Stimulated activated naive CD4-positive, alpha-beta T cell (primary cell): ENCODE measurements around the gene EIF3D.
A peak's percentile ranks its signal among the peaks of the same experiment; 100 is the strongest.
"Not testable (repeated sequence)": the region's sequence is repeated elsewhere in the genome, so short reads cannot be mapped to it uniquely, and the experiment has no call there.

Source experiments
- DNase-seq, 6 experiments: peaks; one replicate each; lab custom pipeline; 2025; lab: John Stamatoyannopoulos, UW

EIF3D gene

GRCh38 chr22:36548606-36549005 is 19.6 kb upstream of the EIF3D start:
- DNase-seq = no peak

- no peak for DNase-seq
Measured at GRCh38 chr22:36546932-36547331, 18.0 kb upstream of the EIF3D start.

- peak in 1 of 6 experiments; percentile 1 for DNase-seq
Measured at GRCh38 chr22:36546092-36546804, 17.3 kb upstream of the EIF3D start.

GRCh38 chr22:36544107-36544620 is 15.2 kb upstream of the EIF3D start:
- no peak for DNase-seq

DNA sequence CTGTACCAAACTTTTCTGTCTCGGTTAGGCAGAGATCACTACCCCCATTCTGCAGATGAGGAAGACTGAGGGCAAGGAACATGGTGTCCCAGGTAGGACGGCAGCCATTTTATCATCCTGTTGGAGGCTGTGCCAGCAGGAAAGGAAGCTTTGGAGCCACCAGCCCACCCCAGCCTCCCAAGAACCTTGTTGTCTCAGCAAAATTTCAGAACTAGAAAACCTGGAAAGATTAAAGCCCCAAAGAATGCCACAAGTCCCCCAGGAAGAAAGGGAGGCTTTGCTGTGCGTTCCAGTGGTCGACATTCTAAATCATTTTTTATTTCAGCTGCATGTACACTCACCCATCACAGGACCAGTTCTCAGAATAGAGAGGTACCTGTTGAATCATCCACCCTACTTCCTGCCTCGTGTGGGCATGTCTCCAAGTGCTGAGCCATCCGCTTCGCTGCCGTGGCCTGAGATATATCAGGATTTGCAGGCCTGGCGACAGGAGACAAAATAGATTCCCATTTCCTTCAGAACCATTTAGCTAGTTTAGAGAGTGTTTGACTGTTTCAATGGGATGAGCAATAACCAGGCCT is 13.0 kb upstream of the EIF3D start:
- no peak for DNase-seq

- DNase-seq = no peak
Measured at GRCh38 chr22:36540867-36541642, 12.1 kb upstream of the EIF3D start.

- no peak for DNase-seq
Measured at GRCh38 chr22:36538529-36538928, 9.6 kb upstream of the EIF3D start.

DNA sequence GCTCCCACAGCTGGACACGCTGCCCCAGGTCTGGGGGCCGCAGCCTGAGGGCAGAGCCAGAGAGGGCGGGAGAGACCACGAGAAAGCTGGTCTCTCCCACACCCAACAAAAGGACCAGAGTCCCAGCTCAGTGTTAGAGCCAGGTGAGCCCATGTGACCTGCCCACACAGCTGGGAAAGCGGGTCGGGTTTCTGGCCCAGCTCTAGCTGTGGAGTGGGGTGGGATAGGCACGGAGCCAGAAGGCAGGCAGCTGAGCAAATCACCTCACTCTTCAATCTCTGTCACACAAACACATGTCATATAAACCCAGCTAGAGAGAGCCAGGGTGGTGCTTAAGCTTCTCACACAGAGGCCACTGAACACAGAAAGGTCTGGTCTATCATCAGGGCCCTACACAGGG is 7.8 kb upstream of the EIF3D start:
- DNase-seq = no peak

DNA sequence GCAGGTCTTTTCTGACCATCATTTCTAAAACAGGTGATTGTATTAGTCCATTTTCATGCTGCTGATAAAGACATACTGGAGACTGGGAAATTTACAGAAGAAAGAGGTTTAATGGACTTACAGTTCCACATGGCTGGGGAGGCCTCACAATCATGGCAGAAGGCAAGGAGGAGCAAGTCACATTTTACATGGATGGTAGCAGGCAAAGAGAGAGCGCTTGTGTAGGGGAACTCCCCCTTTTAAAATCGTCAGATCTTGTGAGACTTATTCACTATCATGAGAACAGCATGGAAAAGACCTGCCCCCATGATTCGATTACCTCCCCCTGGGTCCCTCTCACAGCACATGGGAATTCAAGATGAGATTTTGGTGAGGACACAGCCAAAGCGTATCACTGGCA is 4.4 kb upstream of the EIF3D start:
- not testable (repeated sequence) for DNase-seq

- DNase-seq = no peak
Measured at GRCh38 chr22:36532466-36532865, 3.5 kb upstream of the EIF3D start.

GRCh38 chr22:36528341-36528740 is 625 bp downstream of the EIF3D start:
- peak in 2 of 6 experiments; percentile 29 to 60 for DNase-seq

- DNase-seq = no peak
Measured at GRCh38 chr22:36522662-36523061, 6.3 kb downstream of the EIF3D start.

- DNase-seq = no peak
Measured at GRCh38 chr22:36520423-36520822, 8.5 kb downstream of the EIF3D start.

GRCh38 chr22:36519906-36520305 is 9.1 kb downstream of the EIF3D start:
- DNase-seq = not testable (repeated sequence)

DNA sequence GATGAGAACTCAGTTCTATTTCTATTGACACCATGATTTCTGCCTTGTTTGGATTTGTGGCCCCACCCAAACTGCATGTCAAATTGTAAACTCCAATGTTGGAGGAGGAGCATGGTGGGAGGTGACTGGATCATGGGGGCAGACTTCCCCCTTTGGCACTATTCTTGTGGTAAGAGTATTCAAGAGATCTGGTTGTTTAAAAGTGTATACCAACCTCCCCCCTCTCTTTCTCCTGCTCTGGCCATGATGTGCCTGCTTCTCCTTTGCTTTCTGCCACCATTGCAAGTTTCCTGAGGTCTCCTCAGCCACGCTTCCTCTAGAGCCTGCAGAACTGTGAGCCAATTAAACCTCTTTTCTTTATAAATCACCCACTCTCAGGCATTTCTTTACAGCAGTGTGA is 14.2 kb downstream of the EIF3D start:
- DNase-seq = no peak

DNA sequence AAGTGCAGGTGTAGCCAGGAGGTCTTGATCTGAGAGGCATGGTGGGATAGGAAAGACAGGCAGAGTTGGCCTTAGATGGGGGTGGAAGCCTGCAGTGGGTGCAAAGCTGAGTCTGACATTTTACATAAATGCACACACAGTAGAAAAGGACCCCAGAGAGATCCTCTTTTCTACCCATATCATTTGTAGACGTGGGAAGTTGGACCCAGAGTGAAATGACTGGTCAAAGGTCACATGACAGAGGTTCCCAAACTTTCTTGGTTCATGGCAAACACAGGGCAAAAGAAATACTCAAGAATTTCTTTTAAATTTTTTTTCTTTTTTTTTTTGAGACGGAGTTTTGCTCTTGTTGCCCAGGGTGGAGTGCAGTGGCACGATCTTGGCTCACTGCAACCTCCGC is 16.0 kb downstream of the EIF3D start:
- no peak for DNase-seq

DNA sequence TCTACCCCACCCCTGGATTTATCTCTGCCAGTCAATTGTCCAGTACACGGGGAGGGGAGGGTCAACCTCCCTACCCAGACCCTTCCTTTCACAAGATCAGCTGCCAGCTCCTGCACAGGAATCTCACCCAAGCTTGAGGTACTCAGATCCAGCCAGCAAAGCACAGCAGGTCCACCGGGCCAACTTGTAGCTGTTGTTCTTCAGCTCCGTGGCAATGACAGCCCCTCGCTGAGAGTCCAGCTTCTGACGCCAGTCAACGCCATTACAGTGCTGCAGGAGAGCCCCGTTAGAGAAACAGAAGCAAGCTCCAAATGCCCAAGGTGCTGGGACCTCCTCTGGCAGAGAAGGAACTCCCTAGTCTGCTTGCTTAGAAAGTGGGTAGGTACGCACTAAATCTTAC is 16.6 kb downstream of the EIF3D start:
- DNase-seq = no peak

DNA sequence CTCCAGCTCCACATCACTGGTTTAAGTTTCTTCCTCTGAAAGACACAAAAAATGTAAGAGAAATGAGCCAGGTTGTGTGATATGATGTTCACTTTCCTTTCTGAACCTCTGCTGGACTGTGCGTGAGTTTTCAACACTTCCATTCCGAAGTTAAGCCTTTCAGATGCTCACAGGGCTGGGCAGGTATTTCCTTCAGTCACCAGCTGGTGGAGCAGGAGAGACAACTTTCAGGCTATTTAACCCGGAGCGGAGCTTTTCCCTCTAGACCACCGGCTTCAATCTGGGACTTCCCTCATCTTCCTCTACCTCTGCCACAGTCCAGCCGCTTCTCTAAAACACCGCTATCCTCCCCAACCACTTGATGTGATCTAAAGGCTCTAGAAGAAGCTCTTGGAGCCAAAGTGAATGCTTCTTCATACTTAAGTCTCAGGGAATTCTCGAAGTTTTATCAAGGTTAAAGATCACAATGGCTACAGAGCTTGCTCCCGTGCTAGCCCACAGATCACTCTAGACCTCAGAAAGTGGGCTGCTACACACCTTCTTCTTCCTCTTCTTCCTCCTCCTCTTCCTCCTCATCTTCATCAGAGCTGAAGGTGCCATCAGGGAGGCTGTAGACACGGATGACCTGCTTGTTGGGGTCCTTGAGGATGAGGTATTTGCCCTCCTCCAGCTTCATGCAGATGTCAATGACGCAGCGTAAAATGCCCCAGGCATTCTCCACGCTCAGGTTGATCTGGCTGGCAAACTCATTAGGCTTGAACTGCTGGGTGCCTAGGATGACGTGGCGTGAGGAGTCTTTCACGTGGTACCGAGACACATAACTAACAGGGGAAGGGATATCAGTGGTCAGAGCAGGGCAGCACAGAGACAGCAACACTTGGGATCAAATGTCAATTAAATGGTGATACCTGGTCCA is 17.7 kb downstream of the EIF3D start:
- peak in 4 of 6 experiments; percentile 10 to 30 (median 24) for DNase-seq

GRCh38 chr22:36510384-36510783 is 18.6 kb downstream of the EIF3D start:
- no peak for DNase-seq

DNA sequence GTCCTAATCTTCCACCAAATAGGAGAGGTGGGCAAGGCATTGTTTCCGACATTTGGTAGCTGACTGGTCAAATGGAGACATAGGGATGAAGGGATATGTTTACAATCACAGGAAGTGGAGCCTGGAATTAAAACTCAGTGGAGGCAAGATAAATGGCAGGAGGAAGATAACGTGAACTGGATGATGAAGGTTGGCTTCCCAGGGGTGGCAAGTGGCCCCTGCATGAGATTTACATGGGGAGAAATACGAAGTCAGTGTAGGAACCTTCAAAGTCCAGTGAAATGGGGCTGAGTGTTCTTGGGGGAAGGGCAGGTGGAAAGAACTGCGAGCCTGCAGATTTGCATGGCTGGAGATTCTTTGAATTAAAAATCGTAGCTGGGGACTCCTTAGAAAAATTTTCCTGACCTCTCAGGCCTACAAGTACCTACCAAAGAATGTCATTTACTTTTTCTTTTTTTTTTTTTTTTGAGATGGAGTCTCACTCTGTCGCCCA is 21.4 kb downstream of the EIF3D start:
- DNase-seq = no peak

DNA sequence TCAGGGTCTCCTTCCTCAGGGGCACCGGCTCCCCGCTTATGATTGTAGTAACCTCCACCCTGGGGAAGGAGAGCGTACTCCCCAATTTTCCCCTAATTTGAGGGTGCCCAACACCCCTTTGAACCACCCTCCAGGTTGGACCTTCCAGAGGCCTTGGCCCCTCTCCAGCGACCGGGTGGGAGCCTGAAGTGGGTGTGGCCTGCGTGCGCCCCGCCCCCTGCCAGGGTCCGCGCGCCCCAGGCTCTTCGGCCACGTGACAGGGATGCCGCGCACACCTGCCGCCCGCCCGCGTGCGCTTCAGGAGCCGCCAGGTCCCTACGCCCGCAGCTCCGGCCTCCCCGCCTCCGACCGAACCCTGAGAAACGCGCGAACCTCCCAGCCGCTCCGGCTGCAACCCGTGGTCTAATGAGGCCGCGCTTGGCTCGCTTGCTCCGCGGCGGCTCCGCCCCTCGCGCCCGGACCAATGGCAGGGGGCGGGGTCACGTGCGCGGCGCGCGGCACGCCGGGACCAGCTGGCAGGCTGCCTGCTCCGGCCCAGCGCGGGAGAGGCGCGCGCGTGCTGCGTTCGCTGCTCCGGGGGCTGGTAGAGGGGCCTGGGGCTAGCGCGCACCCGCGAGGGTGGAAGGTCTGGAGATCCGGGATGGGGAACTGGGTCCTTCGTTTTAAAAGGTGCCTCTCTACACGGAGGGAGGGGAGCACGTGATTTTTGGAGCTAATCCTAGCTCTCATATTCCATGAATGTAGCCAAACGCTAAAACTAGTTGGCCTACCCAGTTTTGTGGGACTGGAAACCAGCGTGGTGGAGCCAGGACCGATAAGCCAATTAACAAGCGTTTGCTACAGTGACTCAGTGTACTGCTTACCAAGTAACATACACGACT is 22.1 kb downstream of the EIF3D start, which contains the start of gene FOXRED2:
Gene FOXRED2 (minus strand): TSS at position 404 of the 881 bp plus-strand sequence. CDS start 618 bp downstream, outside the sequence.
- DNase-seq = peak; percentile 79 to 90 (median 84)
